ENCODE measurements around the gene CBLN3. TPM values are rescaled to one million over a fixed set of nuclear protein-coding genes. Genes with fewer than 3 reads are reported as not detected.

The CBLN3 gene
- total RNA-seq, 4 donors from 2014 or later = 0.79 to 9.7 (median 1.6) TPM

- peak overlapping the region; percentile 95 to 98 (median 96) for H3K27ac ChIP-seq
- in situ Hi-C loops (cut with MboI; ENCODE audit: low pct_ligation_motif_present in 1 of 4, low pct_unique_long_range_greater_than_20kb in 1 of 4, low sequenced_read_pairs in 3 of 4) (loop anchor here in 3 of 4 donors (25.0 kb wide), 2 partner anchors 104 to 204 kb away; partner anchors contain the start of genes GMPR2 (in 3 of the 3), NEDD8 (in 3 of the 3), TINF2 (in 3 of the 3) and ADCY4 (in 1 of the 3)), intact Hi-C loops (cut with DNase I; ENCODE audit: low total_unique reads) (loop anchor here (5.0 kb wide), 1 partner anchor 209 kb away; the partner anchor contains the start of genes GMPR2 and NEDD8)
- 71 to 89% methylated on average over 1 to 8 of the region's 8 CpGs for WGBS, 2 donors (ENCODE audit: low coverage in 1 of 2)
- H3K36me3 ChIP-seq = peaks cover 0 to 17% (median 6%) of the 10 kb centered on the region in 4 donors
- peaks cover 7 to 51% (median 14%) of the 10 kb centered on the region in 4 donors for H3K4me1 ChIP-seq
- TF ChIP-seq EP300 (IDR thresholded peaks at IDR 0.05; ENCODE audit: low read depth) = no peak
- TF ChIP-seq POLR2A (IDR thresholded peaks at IDR 0.05) = no peak
- TF ChIP-seq POLR2AphosphoS5 (IDR thresholded peaks at IDR 0.05) = peak in 1 of 3 donors; percentile 8
- TF ChIP-seq, protein P1, sequence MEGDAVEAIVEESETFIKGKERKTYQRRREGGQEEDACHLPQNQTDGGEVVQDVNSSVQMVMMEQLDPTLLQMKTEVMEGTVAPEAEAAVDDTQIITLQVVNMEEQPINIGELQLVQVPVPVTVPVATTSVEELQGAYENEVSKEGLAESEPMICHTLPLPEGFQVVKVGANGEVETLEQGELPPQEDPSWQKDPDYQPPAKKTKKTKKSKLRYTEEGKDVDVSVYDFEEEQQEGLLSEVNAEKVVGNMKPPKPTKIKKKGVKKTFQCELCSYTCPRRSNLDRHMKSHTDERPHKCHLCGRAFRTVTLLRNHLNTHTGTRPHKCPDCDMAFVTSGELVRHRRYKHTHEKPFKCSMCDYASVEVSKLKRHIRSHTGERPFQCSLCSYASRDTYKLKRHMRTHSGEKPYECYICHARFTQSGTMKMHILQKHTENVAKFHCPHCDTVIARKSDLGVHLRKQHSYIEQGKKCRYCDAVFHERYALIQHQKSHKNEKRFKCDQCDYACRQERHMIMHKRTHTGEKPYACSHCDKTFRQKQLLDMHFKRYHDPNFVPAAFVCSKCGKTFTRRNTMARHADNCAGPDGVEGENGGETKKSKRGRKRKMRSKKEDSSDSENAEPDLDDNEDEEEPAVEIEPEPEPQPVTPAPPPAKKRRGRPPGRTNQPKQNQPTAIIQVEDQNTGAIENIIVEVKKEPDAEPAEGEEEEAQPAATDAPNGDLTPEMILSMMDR (IDR thresholded peaks at IDR 0.05) = no peak
- H3K9me3 ChIP-seq = no peaks in the 10 kb centered on the region
- no peaks in the 10 kb centered on the region for H3K27me3 ChIP-seq
- DNase-seq = no peak
- no peak overlapping the region for H3K4me3 ChIP-seq
Measured at GRCh38 chr14:24440606-24441399, 11.3 kb upstream of the CBLN3 start.

DNA sequence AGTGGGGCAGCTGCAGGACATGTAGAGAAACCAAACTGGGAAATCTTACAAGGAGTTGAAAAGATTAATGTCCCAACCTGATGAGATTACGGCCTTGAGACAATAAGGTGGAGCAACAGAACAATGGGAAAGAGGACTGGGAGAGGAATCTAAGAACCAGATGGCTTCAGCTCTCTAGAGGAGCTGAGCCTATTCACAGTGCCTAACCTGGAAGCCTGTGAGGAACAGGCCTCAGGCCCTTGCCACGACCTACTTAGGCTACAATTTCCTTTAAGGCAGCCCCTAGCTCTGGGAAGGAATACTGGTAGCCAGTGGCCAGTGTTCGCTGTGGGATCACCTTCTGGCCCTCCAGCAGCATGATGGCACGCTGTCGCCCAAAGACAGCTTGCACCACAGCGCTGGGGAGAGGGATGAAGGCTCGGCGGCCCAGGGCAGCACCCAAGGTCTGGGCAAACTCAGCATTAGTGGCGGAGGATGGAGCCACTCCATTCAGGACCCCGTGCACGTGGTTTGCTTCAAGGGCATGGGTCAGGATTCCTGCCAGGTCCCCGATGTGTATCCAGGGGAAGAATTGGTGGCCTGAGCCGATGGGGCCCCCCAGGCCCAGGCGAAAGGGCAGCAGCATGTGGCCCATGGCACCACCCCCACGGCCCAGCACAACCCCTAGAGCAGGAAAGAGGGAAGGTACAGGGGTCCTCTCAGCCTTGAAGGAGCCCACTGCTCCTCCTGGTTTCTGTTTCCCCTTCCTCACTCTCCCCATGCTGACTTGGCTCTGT, 10.6 kb upstream of the CBLN3 start:
- WGBS, 2 donors (ENCODE audit: low coverage in 1 of 2) = 63 to 77% methylated on average over 2 to 15 of the region's 15 CpGs
- intact Hi-C loops (cut with DNase I; ENCODE audit: low total_unique reads) = loop anchor here (5.0 kb wide), 1 partner anchor 208 kb away; the partner anchor contains the start of genes GMPR2 and NEDD8
- in situ Hi-C loops (cut with MboI; ENCODE audit: low pct_ligation_motif_present in 1 of 4, low pct_unique_long_range_greater_than_20kb in 1 of 4, low sequenced_read_pairs in 3 of 4) = loop anchor here (10.0 to 25.0 kb wide), 5 partner anchors 75 to 203 kb away; partner anchors contain the start of genes TINF2 (in 4 of the 4), GMPR2 (in 3 of the 4), NEDD8 (in 3 of the 4) and ADCY4 (in 2 of the 4)
- Histone ChIP-seq H3K36me3 (peaks cover 0 to 17% (median 6%) of the 10 kb centered on the region in 4 donors), H3K9me3 (no peaks in the 10 kb centered on the region), H3K4me1 (peaks cover 7 to 51% (median 14%) of the 10 kb centered on the region in 4 donors), H3K4me3 (no peak overlapping the region), H3K27ac (no peak overlapping the region), H3K27me3 (no peaks in the 10 kb centered on the region)
- no peak for DNase-seq
- TF ChIP-seq POLR2A (IDR thresholded peaks at IDR 0.05) (no peak), POLR2AphosphoS5 (IDR thresholded peaks at IDR 0.05) (peak in 1 of 3 donors; percentile 35), EP300 (IDR thresholded peaks at IDR 0.05; ENCODE audit: low read depth) (no peak)
- TF ChIP-seq, protein P1 (IDR thresholded peaks at IDR 0.05) = no peak

GRCh38 chr14:24439257-24439656, 9.8 kb upstream of the CBLN3 start:
- 40 to 68% methylated on average over 1 of the region's 1 CpG for WGBS, 2 donors (ENCODE audit: low coverage in 1 of 2)
- Histone ChIP-seq H3K36me3 (peaks cover 0 to 17% (median 6%) of the 10 kb centered on the region in 4 donors), H3K27me3 (no peaks in the 10 kb centered on the region), H3K9me3 (no peaks in the 10 kb centered on the region), H3K4me3 (no peak overlapping the region), H3K4me1 (peaks cover 7 to 51% (median 14%) of the 10 kb centered on the region in 4 donors), H3K27ac (no peak overlapping the region)
- DNase-seq = no peak
- intact Hi-C loops (cut with DNase I; ENCODE audit: low total_unique reads) (no loop called here), in situ Hi-C loops (cut with MboI; ENCODE audit: low pct_ligation_motif_present in 1 of 4, low pct_unique_long_range_greater_than_20kb in 1 of 4, low sequenced_read_pairs in 3 of 4) (loop anchor here (10.0 to 25.0 kb wide), 5 partner anchors 74 to 202 kb away; partner anchors contain the start of genes TINF2 (in 4 of the 4), GMPR2 (in 3 of the 4), NEDD8 (in 3 of the 4) and ADCY4 (in 2 of the 4))
- peak in 1 of 3 donors; percentile 24 for TF ChIP-seq POLR2AphosphoS5 (IDR thresholded peaks at IDR 0.05)
- TF ChIP-seq, protein P1 (IDR thresholded peaks at IDR 0.05) = no peak
